ENCODE data around the gene TMEM244.
"Not testable (repeated sequence)": the region's sequence is repeated elsewhere in the genome, so short reads cannot be mapped to it uniquely, and the experiment has no call there.

The TMEM244 gene, protein sequence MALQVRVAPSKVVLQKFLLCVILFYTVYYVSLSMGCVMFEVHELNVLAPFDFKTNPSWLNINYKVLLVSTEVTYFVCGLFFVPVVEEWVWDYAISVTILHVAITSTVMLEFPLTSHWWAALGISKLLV

DNA sequence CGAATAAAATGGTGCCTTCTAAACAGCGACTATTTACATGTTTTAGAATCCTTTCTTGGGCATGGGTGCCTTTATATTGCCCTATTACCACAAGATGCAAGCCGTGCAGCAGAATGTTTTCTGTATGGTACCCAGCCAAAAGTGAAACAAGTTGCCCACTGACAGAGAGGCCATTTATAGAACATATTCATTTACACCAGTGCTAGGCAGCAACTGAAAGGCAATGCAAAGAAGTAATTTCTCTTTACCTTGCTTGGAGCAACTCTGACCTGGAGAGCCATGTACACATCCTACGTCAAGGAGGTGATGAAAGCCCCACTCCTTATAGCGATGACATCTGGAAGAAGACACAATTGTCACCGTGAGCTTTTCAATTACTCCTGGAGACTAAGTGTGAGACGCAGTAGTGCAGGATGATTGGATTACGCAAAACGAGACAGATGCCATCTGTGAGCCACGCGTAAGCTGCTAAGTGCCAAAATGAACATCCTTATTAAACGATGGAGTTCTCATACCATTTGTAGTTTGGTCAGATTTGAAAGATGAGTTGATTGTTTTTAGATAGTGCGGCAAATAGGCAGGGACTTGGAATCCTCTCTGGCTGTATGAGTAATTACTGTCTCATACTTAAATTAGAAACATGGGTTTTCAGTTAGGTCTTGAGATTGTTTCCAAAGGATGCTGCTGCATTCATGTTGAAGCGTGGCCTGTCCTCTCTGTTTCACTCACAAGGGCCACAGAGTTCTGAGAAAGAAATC, at the start of gene TMEM244:
TMEM244 (minus strand) TSS at position 408 of the 758 bp plus-strand sequence; CDS start at position 281, 127 bp downstream.
- no peak for DNase-seq

- no peak for DNase-seq
Observed at GRCh38 chr6:129908858-129909257, 47.7 kb upstream of the TMEM244 start.

- DNase-seq: no peak
Observed at GRCh38 chr6:129908356-129908755, 47.2 kb upstream of the TMEM244 start.

GRCh38 chr6:129906515-129907077, 45.5 kb upstream of the TMEM244 start:
- no peak for DNase-seq

- no peak for DNase-seq
Observed at GRCh38 chr6:129903082-129903481, 42.0 kb upstream of the TMEM244 start.

DNA sequence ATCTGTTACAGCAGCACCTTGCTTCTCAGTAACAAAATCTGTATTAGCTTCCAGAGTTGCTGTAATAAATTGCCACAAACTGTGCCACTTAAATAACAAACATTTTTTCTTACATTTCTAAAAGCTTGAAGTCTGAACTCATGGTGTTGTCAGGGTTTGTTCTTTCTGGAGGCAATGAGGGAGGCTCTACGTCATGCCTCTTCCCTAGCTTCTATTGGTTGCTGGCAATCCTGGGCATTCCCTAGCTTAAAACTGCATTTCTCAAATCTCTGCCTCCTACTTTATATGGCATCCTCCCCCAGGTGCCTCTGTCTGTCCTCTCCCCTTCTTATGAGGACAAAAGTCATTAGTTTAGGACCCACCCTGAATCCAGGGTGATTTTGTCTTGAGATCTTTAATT, 41.6 kb upstream of the TMEM244 start:
- DNase-seq: no peak

DNA sequence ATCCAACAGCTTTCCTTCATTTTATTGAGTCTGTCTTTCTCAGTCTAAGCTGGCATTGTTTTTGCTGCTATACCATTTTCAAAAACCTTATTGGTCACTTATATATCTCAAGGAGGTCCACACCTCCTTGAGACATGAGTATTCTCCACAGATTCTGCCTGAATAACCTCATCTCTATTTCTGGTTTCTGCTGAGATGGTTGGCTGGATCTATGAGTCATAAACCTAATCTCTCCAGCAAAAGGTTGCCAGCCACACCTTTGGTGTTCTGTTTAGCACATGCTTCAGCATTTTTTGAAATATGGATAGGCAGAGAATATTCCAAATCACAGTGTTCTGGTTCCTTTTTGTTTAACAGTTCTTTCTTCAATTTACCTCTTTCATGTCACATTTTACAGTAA, 40.8 kb upstream of the TMEM244 start:
- no peak for DNase-seq

GRCh38 chr6:129895692-129896091, 34.6 kb upstream of the TMEM244 start:
- no peak for DNase-seq

GRCh38 chr6:129894921-129895320, 33.8 kb upstream of the TMEM244 start:
- no peak for DNase-seq

DNA sequence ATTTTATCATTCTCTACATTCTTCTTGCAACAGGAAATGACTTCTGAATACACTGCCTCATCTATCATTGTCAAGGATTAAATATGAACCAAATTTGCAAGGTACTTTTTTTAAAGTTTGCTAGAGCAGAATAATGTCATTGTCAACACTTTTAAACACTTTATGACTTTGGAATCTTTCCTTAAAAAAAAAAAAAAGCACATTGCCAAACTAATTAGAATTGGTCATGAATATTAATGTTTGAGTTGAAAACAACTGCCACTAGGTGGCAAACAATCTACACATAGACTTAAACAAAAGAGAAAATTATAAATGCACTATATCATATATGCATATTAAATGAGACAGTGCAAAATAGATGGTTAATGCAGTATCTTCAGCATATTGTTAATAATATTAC, 32.5 kb upstream of the TMEM244 start:
- no peak for DNase-seq

DNA sequence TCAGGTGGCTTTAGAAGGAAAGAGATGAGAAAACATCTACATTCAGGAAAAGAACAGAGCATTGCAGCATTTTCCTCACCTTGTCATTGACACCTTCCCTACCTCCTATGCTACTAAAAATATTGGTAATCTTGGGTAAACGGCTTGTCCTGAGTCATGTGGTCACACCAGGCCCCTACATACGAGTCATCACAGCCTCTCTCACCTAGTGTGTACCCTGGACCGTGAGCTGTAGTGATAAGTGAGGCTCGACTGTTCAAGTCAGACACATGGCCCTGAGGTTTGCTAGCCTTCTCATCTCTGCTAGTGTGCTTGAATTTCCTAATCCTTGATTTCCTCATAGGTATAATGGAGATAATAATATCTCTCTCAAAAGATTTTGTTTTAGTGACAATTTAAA, 29.6 kb upstream of the TMEM244 start:
- DNase-seq: no peak

GRCh38 chr6:129890164-129890563, 29.0 kb upstream of the TMEM244 start:
- no peak for DNase-seq

GRCh38 chr6:129889580-129889979, 28.5 kb upstream of the TMEM244 start:
- DNase-seq: no peak

DNA sequence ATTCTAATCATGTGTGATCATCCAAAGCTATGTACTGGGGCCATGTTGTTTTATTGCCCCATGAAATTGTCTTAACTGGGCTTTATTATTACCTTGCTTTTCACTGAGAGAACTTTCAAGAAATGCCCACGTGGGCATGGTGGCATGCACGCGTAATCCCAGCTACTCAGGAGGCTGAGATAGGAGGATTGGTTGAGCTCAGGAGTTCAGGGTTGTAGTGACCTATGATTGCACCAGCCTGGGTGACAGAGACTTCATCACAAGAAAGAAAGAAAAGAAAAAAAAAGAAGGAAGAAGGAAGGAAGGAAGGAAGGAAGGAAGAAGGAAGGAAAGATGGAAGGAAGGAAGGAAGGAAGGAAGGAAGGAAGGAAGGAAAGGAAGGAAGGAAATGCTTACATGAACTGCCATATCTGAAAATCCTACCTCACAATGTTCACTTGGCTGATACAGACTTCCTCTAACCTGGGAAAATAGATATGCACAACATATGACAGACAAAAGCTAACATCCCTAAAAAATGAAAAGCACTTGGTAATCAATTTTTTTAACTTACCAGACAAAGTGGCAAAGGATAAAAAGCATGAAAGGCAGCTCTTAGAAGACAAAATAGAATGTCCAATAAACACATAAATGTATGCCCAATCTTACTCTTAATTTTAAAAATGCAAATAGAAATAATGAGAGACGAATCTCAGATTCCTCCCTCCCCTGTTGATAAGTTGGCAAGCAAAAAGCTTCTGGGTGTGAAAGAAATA, 25.5 kb upstream of the TMEM244 start:
- no peak for DNase-seq

GRCh38 chr6:129884211-129884610, 23.1 kb upstream of the TMEM244 start:
- DNase-seq: no peak

DNA sequence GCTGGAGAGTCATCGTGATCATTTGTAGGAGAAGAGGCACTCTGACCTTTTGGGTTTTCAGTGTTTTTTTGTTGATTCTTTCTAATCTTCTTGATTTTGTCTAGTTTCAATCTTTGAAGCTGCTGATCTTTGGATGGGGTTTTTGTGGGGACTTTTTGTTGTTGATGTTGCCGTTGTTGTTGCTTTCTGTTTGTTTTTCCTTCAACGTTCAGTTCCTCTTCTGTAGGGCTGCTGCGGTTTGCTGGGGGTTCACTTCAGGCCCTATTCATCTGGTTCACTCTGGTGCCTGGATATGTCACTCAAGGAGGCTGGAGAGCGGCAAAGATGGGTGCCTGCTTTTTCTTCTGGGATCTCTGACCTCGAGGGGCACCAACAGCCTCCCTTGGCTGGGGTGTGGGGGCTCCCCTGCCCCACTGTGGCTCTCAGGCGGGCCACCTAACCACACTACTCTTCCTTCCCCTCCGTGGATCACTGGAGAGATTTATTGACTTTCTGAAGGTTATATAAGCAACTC, 21.5 kb upstream of the TMEM244 start:
- DNase-seq: no peak

DNA sequence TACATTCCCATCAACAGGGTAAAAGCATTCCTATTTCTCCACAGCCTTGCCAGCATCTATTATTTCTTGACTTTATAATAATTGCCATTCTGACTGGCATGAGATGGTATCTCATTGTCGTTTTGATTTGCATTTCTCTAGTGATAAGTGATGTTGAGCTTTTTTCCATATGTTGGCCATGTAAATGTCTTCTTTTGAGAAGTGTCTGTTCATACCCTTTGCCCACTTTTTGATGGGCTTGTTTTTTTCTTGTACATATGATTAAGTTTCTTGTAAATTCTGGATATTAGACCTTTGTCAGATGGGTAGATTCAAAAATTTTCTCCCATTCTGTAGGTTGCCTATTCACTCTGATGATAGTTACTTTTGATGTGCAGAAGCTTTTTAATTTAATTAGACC, 16.8 kb upstream of the TMEM244 start:
- not testable (repeated sequence) for DNase-seq

DNA sequence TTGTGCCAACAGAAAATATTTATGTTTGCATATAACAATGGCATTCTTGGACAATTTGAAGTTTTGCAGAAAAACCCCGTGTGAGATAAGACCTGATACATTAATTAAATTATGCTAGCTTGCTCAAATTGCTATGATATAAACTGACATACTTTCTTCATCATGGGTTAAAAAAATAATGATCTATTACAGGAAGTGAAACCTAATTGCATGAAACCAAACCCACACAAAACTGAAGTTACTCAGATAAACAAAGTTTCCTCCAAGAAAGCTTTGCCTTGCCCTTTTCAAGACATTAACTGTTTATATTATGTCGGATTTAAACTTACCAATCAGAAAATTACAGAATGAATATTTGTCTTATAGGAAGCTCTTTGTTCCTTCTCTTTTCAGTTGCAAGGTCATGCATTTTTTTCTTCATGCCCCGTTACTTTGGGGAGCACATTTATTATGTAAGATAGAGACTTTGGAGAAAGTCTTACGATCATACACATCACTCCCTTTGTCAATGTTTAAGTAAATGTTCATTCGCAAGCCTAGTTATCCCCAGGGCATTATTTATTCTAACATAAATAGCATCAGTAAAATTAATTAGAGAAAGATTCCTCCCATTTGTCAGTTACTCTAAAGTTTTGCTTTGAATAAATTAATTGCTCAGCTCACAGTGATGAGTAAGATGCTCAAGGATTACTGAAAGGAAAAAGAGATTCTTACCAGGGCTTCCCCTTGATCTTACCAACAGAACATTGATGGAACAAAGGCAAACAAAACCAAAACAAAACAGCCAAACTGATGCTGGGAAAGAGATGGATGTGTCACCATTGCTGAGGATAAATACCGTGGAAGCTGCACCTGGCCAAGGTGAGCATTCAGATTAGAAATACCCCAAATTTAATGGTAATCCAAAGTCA, 14.8 kb upstream of the TMEM244 start:
- no peak for DNase-seq

- no peak for DNase-seq
Observed at GRCh38 chr6:129874837-129875236, 13.7 kb upstream of the TMEM244 start.

DNA sequence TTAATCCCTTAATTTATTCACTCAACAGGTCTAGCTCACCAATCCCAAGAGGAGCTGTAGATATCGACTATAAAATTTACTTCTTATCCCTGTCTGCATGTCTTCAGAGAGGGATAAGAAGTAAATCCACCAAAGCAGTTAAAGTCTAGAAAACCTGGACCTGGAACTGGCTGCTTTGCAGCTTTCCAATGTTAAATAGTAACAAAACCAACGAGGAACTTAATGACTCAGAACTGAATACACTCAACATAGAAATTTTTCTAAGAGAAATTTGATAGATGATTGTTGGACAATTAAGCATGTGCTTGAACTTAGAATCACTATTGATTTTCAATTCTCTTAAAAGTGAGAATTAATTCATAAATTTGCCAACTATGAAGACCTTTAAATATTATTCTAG, 11.5 kb upstream of the TMEM244 start:
- DNase-seq: no peak

GRCh38 chr6:129871221-129871620, 10.1 kb upstream of the TMEM244 start:
- no peak for DNase-seq

DNA sequence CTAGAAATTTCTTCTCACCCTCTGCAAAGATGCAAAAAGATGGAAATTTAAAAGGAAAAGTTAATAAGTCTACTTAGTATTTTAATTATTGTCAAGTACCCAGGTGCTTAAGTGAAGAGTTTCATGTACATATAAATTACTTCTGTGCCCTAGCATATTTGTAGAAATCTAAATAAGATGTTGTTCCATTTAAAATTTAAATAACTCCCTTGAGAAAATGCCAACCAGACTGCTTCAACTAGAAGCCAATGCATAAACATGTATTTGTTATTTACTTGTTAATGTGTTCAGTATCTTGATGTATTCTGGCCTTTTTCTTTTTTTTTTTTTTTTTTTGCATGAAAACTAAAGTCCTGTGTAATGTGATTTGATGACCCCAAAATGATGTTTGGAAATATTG, 6.3 kb upstream of the TMEM244 start:
- DNase-seq: no peak
